Common myeloid progenitor, CD34-positive (primary cell): Measurements from ENCODE around the gene GNAO1.

Source experiments
- CTCF ChIA-PET: fragments of 350-600 bp; sonication (Branson Sonifier 250); formaldehyde crosslinking; loops from one replicate; lab custom pipeline; 2021; ENCODE audit warnings: antibody characterized with exemption; lab: Charles Lee
- POLR2A ChIA-PET: fragments of 350-600 bp; sonication (Branson Sonifier 250); formaldehyde crosslinking; loops from one replicate; lab custom pipeline; 2021; ENCODE audit warnings: antibody characterized with exemption; lab: Charles Lee
- DNase-seq, 3 donors: peaks; one replicate each; pipeline versions ENCODE4 v3.0.0 to v3.0.0-alpha.2; 2013
- H3K27ac ChIP-seq, 2 experiments: 1 replicate in 1 of 2; 2 replicates in 1 of 2; pipeline ENCODE4 v1.7.0; 2013; ENCODE audit warnings: inconsistent platforms in 2 of 2, low read length in 2 of 2, mild to moderate bottlenecking in 2 of 2, low read depth in 1 of 2, moderate library complexity in 1 of 2; ENCODE audit not compliant: severe bottlenecking in 2 of 2, insufficient read depth in 1 of 2, poor library complexity in 1 of 2
- H3K27me3 ChIP-seq, 5 experiments: replicated peaks in 2 of 5; 1 replicate in 3 of 5; 2 replicates in 2 of 5; pipeline versions ENCODE4 v1.6.1 to v1.7.0; 2013; ENCODE audit warnings: low read length in 4 of 5, mild to moderate bottlenecking in 2 of 5, moderate library complexity in 2 of 5, inconsistent platforms in 1 of 5; ENCODE audit not compliant: insufficient read depth in 5 of 5, control insufficient read depth in 4 of 5
- H3K36me3 ChIP-seq, 4 experiments: 1 replicate in 2 of 4; 2 replicates in 2 of 4; pipeline versions ENCODE4 v1.6.1 to v1.7.0; 2013; ENCODE audit warnings: low read length in 3 of 4, control low read depth in 1 of 4, mild to moderate bottlenecking in 1 of 4; ENCODE audit not compliant: control insufficient read depth in 4 of 4, insufficient read depth in 4 of 4
- H3K4me1 ChIP-seq, 4 experiments: 1 replicate in 3 of 4; 2 replicates in 1 of 4; pipeline versions ENCODE4 v1.6.1 to v1.7.1; 2013; ENCODE audit warnings: low read length in 3 of 4, mild to moderate bottlenecking in 3 of 4, control low read depth in 1 of 4, inconsistent platforms in 1 of 4, moderate library complexity in 1 of 4; ENCODE audit not compliant: control insufficient read depth in 4 of 4, insufficient read depth in 4 of 4; ENCODE audit errors: control extremely low read depth in 1 of 4
- H3K4me3 ChIP-seq, 7 experiments: 1 replicate in 4 of 7; 2 replicates in 3 of 7; pipeline versions ENCODE4 v1.5.1 to v1.7.0; 2013; ENCODE audit warnings: mild to moderate bottlenecking in 7 of 7, low read length in 6 of 7, moderate library complexity in 6 of 7, inconsistent platforms in 2 of 7, low read depth in 2 of 7, control low read depth in 1 of 7; ENCODE audit not compliant: insufficient read depth in 4 of 7, control insufficient read depth in 1 of 7; ENCODE audit errors: extremely low read depth in 1 of 7
- H3K9me3 ChIP-seq, 5 experiments: 1 replicate in 4 of 5; 2 replicates in 1 of 5; pipeline versions ENCODE4 v1.6.1 to v1.7.1; 2013; ENCODE audit warnings: low read length in 4 of 5, mild to moderate bottlenecking in 2 of 5, inconsistent platforms in 1 of 5, low read depth in 1 of 5, moderate library complexity in 1 of 5; ENCODE audit not compliant: control insufficient read depth in 4 of 5, insufficient read depth in 2 of 5; ENCODE audit errors: control extremely low read depth in 1 of 5
- WGBS: methylation state at CpG from one replicate; pipeline ENCODE4 v1.1.5; 2013; ENCODE audit not compliant: insufficient coverage; 5-methylcytosine and 5-hydroxymethylcytosine counted together

Gene GNAO1

DNA sequence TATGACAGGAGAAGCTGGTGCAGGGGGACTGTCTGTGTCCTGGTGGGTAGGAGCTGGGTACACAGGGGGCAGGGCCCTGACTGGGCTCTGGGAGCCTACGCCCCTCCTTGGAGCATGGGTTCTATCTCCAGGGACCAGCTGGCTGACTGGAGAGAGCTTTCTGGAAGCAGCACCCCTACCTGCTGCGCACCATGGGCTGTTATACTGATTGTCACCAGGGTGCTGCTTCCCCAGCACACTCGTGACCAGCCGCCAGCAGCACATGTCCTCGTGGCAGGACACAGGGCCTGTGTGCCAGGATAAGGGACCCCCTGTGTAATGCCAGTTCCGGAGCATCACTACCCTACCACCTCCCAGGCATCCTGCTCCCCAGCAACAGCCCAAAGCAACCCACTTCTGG is 128.1 kb downstream of the GNAO1 start:
- no peak overlapping the region for H3K4me3 ChIP-seq
- CTCF ChIA-PET = interaction anchor here (1.0 to 9.5 kb wide), 16 partner anchors 8 to 375 kb away, joined by 3 to 66 read pairs (median 12); no protein-coding TSS in a partner anchor
- POLR2A ChIA-PET = no interaction called here
- WGBS = 93% methylated on average over 6 of the region's 6 CpGs
- no peak overlapping the region for H3K27ac ChIP-seq
- no peak for DNase-seq
- no peaks in the 10 kb centered on the region for H3K36me3 ChIP-seq
- H3K27me3 ChIP-seq = peaks cover 0 to 5% (median 0%) of the 10 kb centered on the region in 5 experiments
- H3K4me1 ChIP-seq = peaks cover 0 to 13% (median 12%) of the 10 kb centered on the region in 4 experiments
- no peaks in the 10 kb centered on the region for H3K9me3 ChIP-seq

- WGBS = 98% methylated on average over 7 of the region's 8 CpGs
- H3K4me1 ChIP-seq = peaks cover 0 to 13% (median 12%) of the 10 kb centered on the region in 4 experiments
- H3K4me3 ChIP-seq = no peak overlapping the region
- no peaks in the 10 kb centered on the region for H3K36me3 ChIP-seq
- ChIA-PET POLR2A (no interaction called here), CTCF (interaction anchor here (1.3 to 9.5 kb wide), 9 partner anchors 8 to 375 kb away, joined by 3 to 66 read pairs (median 17); no protein-coding TSS in a partner anchor)
- H3K27me3 ChIP-seq = peaks cover 0 to 5% (median 0%) of the 10 kb centered on the region in 5 experiments
- H3K27ac ChIP-seq = no peak overlapping the region
- DNase-seq = no peak
- no peaks in the 10 kb centered on the region for H3K9me3 ChIP-seq
Observed at GRCh38 chr16:56320056-56320455, 128.8 kb downstream of the GNAO1 start.

DNA sequence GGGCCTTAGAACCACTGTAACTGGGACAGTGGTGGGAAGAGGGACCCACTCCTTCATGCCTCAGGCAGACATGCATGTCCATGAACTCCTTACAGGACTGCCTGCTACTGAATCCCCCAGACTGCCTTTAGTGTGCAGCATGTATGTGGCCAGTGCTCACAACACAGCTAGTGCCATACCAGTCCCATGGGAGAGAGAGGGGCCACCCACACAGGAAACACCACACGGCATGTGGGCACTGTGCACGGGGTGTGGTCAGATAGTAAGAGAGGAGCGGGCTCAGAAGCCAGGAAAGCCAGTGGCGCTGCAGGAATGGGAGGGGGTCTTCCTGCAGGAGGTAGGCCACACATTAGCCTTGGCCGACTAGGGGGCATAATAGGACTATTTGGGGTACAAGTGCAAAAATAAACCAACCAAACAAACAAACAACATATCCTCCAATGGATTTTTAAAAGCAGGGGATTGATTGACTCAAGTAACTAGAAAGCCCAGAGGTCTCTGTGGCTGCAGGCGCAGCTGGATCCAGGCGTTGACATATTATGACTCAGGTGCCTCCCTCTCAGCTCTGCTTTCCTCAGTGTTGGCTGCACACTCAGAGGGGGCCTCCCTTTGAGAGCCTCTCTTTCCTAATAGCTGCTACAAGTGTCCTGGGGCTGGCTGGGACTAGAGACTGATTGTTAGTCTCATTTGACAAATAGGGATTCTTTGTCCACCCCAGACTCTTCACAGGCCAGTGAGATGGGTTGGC is 129.7 kb downstream of the GNAO1 start:
- no peaks in the 10 kb centered on the region for H3K9me3 ChIP-seq
- 83% methylated on average over 1 of the region's 7 CpGs for WGBS
- no peak for DNase-seq
- ChIA-PET POLR2A (no interaction called here), CTCF (interaction anchor here (0.9 to 9.5 kb wide), 8 partner anchors 12 to 856 kb away, joined by 3 to 66 read pairs (median 16); no protein-coding TSS in a partner anchor)
- H3K4me1 ChIP-seq = peaks cover 0 to 14% (median 12%) of the 10 kb centered on the region in 4 experiments
- H3K27me3 ChIP-seq = peaks cover 0 to 5% (median 0%) of the 10 kb centered on the region in 5 experiments
- H3K27ac ChIP-seq = no peak overlapping the region
- H3K4me3 ChIP-seq = no peak overlapping the region
- no peaks in the 10 kb centered on the region for H3K36me3 ChIP-seq

DNA sequence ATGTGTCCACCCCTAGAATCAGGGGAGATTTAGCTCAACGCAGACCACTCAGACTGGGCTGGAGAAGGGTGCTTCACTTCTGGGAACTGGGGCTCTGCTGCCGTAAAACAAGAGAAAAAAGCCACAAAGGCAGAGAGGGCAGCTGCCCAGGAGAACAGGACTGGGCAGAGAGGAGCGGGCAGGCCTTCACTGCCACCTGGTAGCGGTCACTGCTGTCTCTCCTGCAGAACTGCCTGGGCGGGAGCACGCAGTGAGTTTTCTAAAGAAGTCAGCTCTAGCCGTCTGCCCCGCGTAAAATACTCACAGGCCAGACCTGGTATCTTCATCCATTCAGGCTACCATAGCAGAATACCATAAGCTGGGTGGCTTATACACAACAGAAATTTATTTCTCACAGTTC is 130.3 kb downstream of the GNAO1 start:
- POLR2A ChIA-PET = no interaction called here
- WGBS = 80% methylated on average over 6 of the region's 9 CpGs
- H3K27ac ChIP-seq = no peak overlapping the region
- no peak for DNase-seq
- no peak overlapping the region for H3K4me3 ChIP-seq
- CTCF ChIA-PET = interaction anchor here (0.9 to 9.5 kb wide), 5 partner anchors 11 to 857 kb away, joined by 3 to 66 read pairs (median 14); no protein-coding TSS in a partner anchor
- H3K9me3 ChIP-seq = no peaks in the 10 kb centered on the region
- no peaks in the 10 kb centered on the region for H3K36me3 ChIP-seq
- H3K27me3 ChIP-seq = peaks cover 0 to 5% (median 0%) of the 10 kb centered on the region in 5 experiments
- peaks cover 0 to 19% (median 12%) of the 10 kb centered on the region in 4 experiments for H3K4me1 ChIP-seq

DNA sequence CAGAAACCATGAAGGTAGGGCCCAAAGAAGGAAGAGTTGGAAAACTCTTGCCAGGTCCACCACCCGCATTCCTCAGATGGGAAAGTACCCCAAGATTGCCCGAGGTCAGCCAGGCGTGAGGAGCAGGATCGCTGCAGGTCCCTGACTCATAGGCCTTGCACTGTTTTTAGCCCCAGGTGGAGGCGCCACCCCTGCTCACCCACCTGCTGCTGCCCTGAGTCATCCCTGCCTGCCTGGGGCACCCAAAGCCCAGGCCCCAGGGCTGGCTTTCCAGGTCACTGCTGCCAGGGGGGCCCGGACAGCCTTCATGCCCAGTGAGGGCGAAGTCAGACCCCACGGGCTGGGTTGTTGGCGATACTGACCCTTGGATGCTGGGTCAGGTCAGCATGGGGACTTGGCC is 133.1 kb downstream of the GNAO1 start:
- H3K4me1 ChIP-seq = peaks cover 0 to 15% (median 7%) of the 10 kb centered on the region in 4 experiments
- H3K4me3 ChIP-seq = no peak overlapping the region
- 97% methylated on average over 8 of the region's 9 CpGs for WGBS
- CTCF ChIA-PET = no interaction called here
- H3K36me3 ChIP-seq = no peaks in the 10 kb centered on the region
- H3K27ac ChIP-seq = no peak overlapping the region
- DNase-seq = no peak
- no peaks in the 10 kb centered on the region for H3K9me3 ChIP-seq
- POLR2A ChIA-PET = no interaction called here
- no peaks in the 10 kb centered on the region for H3K27me3 ChIP-seq

- ChIA-PET CTCF (interaction anchor here (1.2 kb wide), 1 partner anchor 283 kb away, joined by 3 read pairs; no protein-coding TSS in a partner anchor), POLR2A (no interaction called here)
- H3K4me1 ChIP-seq = peaks cover 0 to 6% (median 2%) of the 10 kb centered on the region in 4 experiments
Observed at GRCh38 chr16:56325956-56326355, 134.7 kb downstream of the GNAO1 start.

More at GRCh38 chr16:56325956-56326355, 134.7 kb downstream of the GNAO1 start:
- DNase-seq = no peak
- Histone ChIP-seq H3K36me3 (no peaks in the 10 kb centered on the region), H3K9me3 (no peaks in the 10 kb centered on the region), H3K27ac (no peak overlapping the region), H3K4me3 (no peak overlapping the region), H3K27me3 (peaks cover 0 to 2% (median 0%) of the 10 kb centered on the region in 5 experiments)
- 95% methylated on average over 6 of the region's 6 CpGs for WGBS
